WERI-Rb-1 (cell line): ENCODE data around the gene POLE4.

Source experiments
- DNase-seq: peaks from one replicate; pipeline ENCODE4 v3.0.0-alpha.2; 2020
- H3K27ac ChIP-seq: fragments of 250-450 bp; sonication (Bioruptor Pico); 2 replicates; pipeline ENCODE4 v1.5.1; 2020; ENCODE audit warnings: mild to moderate bottlenecking, moderate library complexity
- H3K27me3 ChIP-seq: fragments of 250-450 bp; sonication (Bioruptor Pico); 2 replicates; pipeline ENCODE4 v1.5.1; 2021; ENCODE audit warnings: mild to moderate bottlenecking, low read depth, moderate library complexity; ENCODE audit not compliant: insufficient read depth, severe bottlenecking
- H3K36me3 ChIP-seq: fragments of 250-450 bp; sonication (Bioruptor Pico); 2 replicates; pipeline ENCODE4 v1.5.1; 2020; ENCODE audit warnings: mild to moderate bottlenecking, moderate library complexity
- H3K4me3 ChIP-seq: 2 replicates; pipeline ENCODE4 v1.5.1; 2011; ENCODE audit warnings: low read depth, mild to moderate bottlenecking, control low read depth, low read length
- H3K9me3 ChIP-seq: fragments of 250-450 bp; sonication (Bioruptor Pico); 2 replicates; pipeline ENCODE4 v1.5.1; 2021; ENCODE audit warnings: mild to moderate bottlenecking, moderate library complexity; ENCODE audit not compliant: severe bottlenecking
- TF ChIP-seq, protein P1 (sequence below): IDR thresholded peaks from 2 replicates; pipeline ENCODE4 v1.5.1; 2011; ENCODE audit warnings: low read depth, mild to moderate bottlenecking, control low read depth, inconsistent platforms, low read length

Gene POLE4

GRCh38 chr2:74924463-74925265, 33.8 kb upstream of the POLE4 start:
- no peak for DNase-seq
- Histone ChIP-seq H3K36me3 (no peaks in the 10 kb centered on the region), H3K27me3 (no peaks in the 10 kb centered on the region), H3K27ac (no peak overlapping the region), H3K4me3 (no peak overlapping the region), H3K9me3 (no peaks in the 10 kb centered on the region)
- TF ChIP-seq, protein P1, sequence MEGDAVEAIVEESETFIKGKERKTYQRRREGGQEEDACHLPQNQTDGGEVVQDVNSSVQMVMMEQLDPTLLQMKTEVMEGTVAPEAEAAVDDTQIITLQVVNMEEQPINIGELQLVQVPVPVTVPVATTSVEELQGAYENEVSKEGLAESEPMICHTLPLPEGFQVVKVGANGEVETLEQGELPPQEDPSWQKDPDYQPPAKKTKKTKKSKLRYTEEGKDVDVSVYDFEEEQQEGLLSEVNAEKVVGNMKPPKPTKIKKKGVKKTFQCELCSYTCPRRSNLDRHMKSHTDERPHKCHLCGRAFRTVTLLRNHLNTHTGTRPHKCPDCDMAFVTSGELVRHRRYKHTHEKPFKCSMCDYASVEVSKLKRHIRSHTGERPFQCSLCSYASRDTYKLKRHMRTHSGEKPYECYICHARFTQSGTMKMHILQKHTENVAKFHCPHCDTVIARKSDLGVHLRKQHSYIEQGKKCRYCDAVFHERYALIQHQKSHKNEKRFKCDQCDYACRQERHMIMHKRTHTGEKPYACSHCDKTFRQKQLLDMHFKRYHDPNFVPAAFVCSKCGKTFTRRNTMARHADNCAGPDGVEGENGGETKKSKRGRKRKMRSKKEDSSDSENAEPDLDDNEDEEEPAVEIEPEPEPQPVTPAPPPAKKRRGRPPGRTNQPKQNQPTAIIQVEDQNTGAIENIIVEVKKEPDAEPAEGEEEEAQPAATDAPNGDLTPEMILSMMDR, result no peak

DNA sequence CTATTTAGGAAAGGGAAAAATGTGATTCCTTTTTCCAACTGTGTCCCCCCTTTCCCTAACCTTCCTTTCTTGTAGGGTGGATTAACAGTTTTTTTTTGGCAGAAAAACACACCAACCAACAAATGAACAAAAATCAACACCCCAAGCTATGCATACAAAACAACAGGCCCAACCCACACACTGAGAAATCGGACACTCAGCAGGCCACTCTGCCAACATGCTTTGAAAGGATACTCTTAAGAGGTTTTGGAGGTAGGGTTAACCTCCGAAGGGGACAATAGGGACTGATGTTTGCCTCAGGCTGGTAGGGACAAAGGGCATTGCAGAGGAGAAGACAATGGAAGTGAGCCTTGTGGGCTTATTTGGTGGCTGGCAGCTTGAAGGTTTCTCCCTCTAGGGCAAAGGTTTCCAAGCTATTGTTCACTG, 33.1 kb upstream of the POLE4 start:
- TF ChIP-seq, protein P1, result no peak
- DNase-seq, result no peak
- Histone ChIP-seq H3K4me3 (no peak overlapping the region), H3K36me3 (no peaks in the 10 kb centered on the region), H3K27me3 (no peaks in the 10 kb centered on the region), H3K9me3 (no peaks in the 10 kb centered on the region), H3K27ac (no peak overlapping the region)

DNA sequence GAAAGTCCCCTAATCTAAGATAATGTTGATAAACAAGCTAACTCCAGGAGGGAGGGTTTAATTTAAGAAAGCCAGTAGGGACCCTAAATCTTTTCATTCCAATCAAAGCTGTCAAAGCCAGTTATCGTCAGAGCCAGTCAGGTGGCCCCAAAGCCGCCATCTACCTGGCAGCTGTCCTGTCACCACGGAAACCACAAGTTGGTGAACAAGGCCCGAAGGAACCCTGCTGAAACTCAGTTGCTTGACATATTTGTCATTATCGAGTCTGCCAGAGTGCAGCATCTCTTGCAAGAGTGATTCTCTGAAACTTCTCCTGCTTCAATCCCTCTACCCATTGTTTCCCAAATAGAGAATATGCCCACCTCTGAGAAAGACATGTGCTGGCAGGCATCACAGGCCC, 30.8 kb upstream of the POLE4 start:
- Histone ChIP-seq H3K27me3 (no peaks in the 10 kb centered on the region), H3K36me3 (no peaks in the 10 kb centered on the region), H3K9me3 (no peaks in the 10 kb centered on the region), H3K27ac (no peak overlapping the region), H3K4me3 (no peak overlapping the region)
- DNase-seq, result peak; percentile 38
- TF ChIP-seq, protein P1, result no peak

GRCh38 chr2:74930811-74931486, 27.5 kb upstream of the POLE4 start:
- Histone ChIP-seq H3K4me3 (no peak overlapping the region), H3K27me3 (no peaks in the 10 kb centered on the region), H3K36me3 (no peaks in the 10 kb centered on the region), H3K9me3 (no peaks in the 10 kb centered on the region), H3K27ac (no peak overlapping the region)
- no peak for DNase-seq
- TF ChIP-seq, protein P1, result no peak

DNA sequence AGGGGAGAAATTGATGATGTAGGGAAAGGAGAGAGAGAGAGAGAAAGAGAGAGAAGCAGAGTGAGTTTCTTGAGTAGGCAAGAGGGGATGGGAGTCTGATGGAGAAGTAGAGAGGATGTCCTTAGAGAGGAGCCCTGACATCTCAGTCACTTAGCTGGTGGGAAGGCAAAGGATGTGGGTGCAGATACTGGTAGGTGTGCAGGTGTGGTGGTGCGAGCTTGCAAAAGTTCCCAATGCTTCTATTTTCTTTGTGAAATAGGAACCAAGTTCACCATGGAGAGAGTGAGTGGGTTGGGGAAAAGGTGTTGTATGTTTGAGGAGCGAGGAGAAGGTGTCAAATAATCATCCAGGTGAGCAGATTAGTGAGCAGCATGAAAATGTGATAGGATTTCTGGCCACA, 26.5 kb upstream of the POLE4 start:
- no peak for DNase-seq
- TF ChIP-seq, protein P1, result no peak
- no peaks in the 10 kb centered on the region for H3K36me3 ChIP-seq
- no peaks in the 10 kb centered on the region for H3K27me3 ChIP-seq
- H3K9me3 ChIP-seq, result no peaks in the 10 kb centered on the region
- H3K27ac ChIP-seq, result no peak overlapping the region
- no peak overlapping the region for H3K4me3 ChIP-seq
